Naive thymus-derived CD4-positive, alpha-beta T cell (primary cell): ENCODE data around the gene CDC40. TPM values are rescaled to one million over a fixed set of nuclear protein-coding genes. Genes with fewer than 3 reads are reported as not detected.

ENCODE experiments used
- ATAC-seq: fragments of 150-1000 bp; cut with Tn5 transposase; 2 replicates; pipeline ENCODE4 v1.10.0; 2021; ENCODE audit warnings: mild to moderate bottlenecking, moderate library complexity
- CTCF ChIA-PET: fragments of 350-600 bp; sonication (Branson Sonifier 250); formaldehyde crosslinking; loops from one replicate; lab custom pipeline; 2021; ENCODE audit warnings: antibody characterized with exemption; lab: Charles Lee
- POLR2A ChIA-PET: fragments of 350-600 bp; sonication (Branson Sonifier 250); formaldehyde crosslinking; loops from one replicate; lab custom pipeline; 2021; ENCODE audit warnings: antibody characterized with exemption, inconsistent platforms; lab: Charles Lee
- DNase-seq, 9 donors: peaks; one replicate each; pipeline versions ENCODE4 v3.0.0 to v3.0.0-alpha.2; 2020 to 2022; ENCODE audit warnings: mixed read lengths in 1 of 9
- H3K27ac ChIP-seq: one replicate; pipeline ENCODE4 v1.7.0; 2013; ENCODE audit warnings: mild to moderate bottlenecking, low read depth, low read length, moderate library complexity
- H3K27me3 ChIP-seq, 2 donors: one replicate each; pipeline ENCODE4 v1.7.0; 2013; ENCODE audit warnings: low read length in 2 of 2, mild to moderate bottlenecking in 2 of 2, moderate library complexity in 2 of 2; ENCODE audit not compliant: control insufficient read depth in 2 of 2, insufficient read depth in 2 of 2
- H3K36me3 ChIP-seq, 3 experiments: 1 replicate in 2 of 3; 2 replicates in 1 of 3; pipeline ENCODE4 v1.7.0; 2013; ENCODE audit warnings: low read length in 3 of 3, mild to moderate bottlenecking in 3 of 3, moderate library complexity in 1 of 3; ENCODE audit not compliant: insufficient read depth in 3 of 3, control insufficient read depth in 2 of 3
- H3K4me1 ChIP-seq, 2 donors: one replicate each; pipeline ENCODE4 v1.7.0; 2013; ENCODE audit warnings: low read length in 2 of 2, mild to moderate bottlenecking in 2 of 2, moderate library complexity in 1 of 2; ENCODE audit not compliant: control insufficient read depth in 2 of 2, insufficient read depth in 2 of 2
- H3K4me3 ChIP-seq: 2 replicates; pipeline ENCODE4 v1.7.0; 2013; ENCODE audit warnings: mild to moderate bottlenecking, low read length
- H3K9me3 ChIP-seq, 3 experiments: 1 replicate in 2 of 3; 2 replicates in 1 of 3; pipeline ENCODE4 v1.7.0; 2013; ENCODE audit warnings: low read length in 3 of 3; ENCODE audit not compliant: control insufficient read depth in 2 of 3
- H3K27ac Mint-ChIP-seq, 9 donors: one replicate each; pipeline ENCODE4 v1.8.0; 2020 to 2022; ENCODE audit warnings: mixed read lengths in 9 of 9, mild to moderate bottlenecking in 8 of 9, moderate library complexity in 5 of 9, inconsistent platforms in 2 of 9
- H3K27me3 Mint-ChIP-seq, 5 donors: one replicate each; pipeline ENCODE4 v1.8.0; 2021 to 2022; ENCODE audit warnings: mixed read lengths in 5 of 5, mild to moderate bottlenecking in 1 of 5
- H3K36me3 Mint-ChIP-seq, 5 donors: one replicate each; pipeline ENCODE4 v1.8.0; 2020 to 2022; ENCODE audit warnings: mixed read lengths in 5 of 5, mild to moderate bottlenecking in 3 of 5, inconsistent platforms in 1 of 5
- H3K4me1 Mint-ChIP-seq, 7 donors: one replicate each; pipeline ENCODE4 v1.8.0; 2020 to 2022; ENCODE audit warnings: mixed read lengths in 7 of 7, mild to moderate bottlenecking in 3 of 7, inconsistent platforms in 1 of 7
- H3K4me3 Mint-ChIP-seq, 10 donors: one replicate each; pipeline ENCODE4 v1.8.0; 2020 to 2022; ENCODE audit warnings: mild to moderate bottlenecking in 10 of 10, mixed read lengths in 10 of 10, moderate library complexity in 6 of 10, inconsistent platforms in 2 of 10
- H3K9me3 Mint-ChIP-seq, 11 donors: one replicate each; pipeline ENCODE4 v1.8.0; 2020 to 2022; ENCODE audit warnings: mixed read lengths in 11 of 11, mild to moderate bottlenecking in 4 of 11, inconsistent platforms in 1 of 11, moderate library complexity in 1 of 11
- intact Hi-C, 2 donors: fragments of 100-400 bp; cut with micrococcal nuclease; formaldehyde crosslinking; loops; one replicate each; pipeline ENCODE4 v1.15.1; 2023
- polyA plus RNA-seq, 2 donors: library from polyadenylated mRNA; unstranded; fragments of 300-500 nt; fragmentation: Illumina TruSeq; gene quantifications; one replicate each; pipeline ENCODE4 v1.2.3, GENCODE V29; 2021
- total RNA-seq, 6 experiments: library from RNA in 5 of 6; stranded (reverse) in 5 of 6; gene quantifications; 1 replicate in 5 of 6; 2 replicates in 1 of 6; pipeline ENCODE4 v1.2.3 and lab custom pipeline; 2021 to 2026

Gene CDC40
- total and polyA plus RNA-seq, 7 experiments from 2014 or later = 21.3 to 40.6 (median 32.2) TPM

DNA sequence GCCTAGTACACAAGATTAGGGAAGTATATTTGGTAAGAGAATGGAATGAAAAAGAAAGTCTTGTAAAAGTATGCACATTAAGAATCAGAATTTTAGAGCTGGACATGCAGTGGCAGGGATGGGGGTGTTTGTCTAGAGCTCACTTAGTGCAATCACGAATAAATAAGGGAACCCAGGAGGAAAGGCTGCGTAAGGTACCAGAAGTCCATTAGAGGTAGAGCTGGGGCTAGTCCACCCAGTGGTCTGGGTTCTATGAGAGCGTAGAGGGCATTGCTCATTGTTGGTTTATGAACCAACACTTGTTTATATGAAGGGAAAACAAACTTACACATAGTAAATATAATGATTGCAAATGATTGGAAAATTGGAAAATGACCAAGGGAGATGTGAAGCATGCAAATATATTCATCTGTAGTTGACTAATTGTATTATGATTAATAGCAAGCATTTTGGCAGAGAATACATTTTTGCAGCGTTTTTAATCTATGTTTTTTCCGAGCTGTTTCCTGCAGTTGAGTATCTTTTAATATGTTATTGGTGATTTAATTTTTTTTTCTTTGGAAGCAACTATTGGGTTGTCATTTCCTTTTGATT, 3.2 kb downstream of the CDC40 start:
- Mint-ChIP-seq H3K9me3 (no peaks in the 10 kb centered on the region), H3K36me3 (peaks cover 0 to 7% (median 5%) of the 10 kb centered on the region in 5 donors), H3K4me1 (peaks cover 3 to 25% (median 17%) of the 10 kb centered on the region in 7 donors), H3K27ac (no peak overlapping the region), H3K27me3 (peaks cover 0 to 2% (median 0%) of the 10 kb centered on the region in 5 donors), H3K4me3 (no peak overlapping the region)
- peaks cover 21 to 24% of the 10 kb centered on the region in 2 donors for H3K4me1 ChIP-seq
- H3K36me3 ChIP-seq = peaks cover 0 to 5% (median 0%) of the 10 kb centered on the region in 3 experiments
- ChIA-PET POLR2A (no interaction called here), CTCF (no interaction called here)
- H3K27me3 ChIP-seq = no peaks in the 10 kb centered on the region
- no peak overlapping the region for H3K27ac ChIP-seq
- H3K4me3 ChIP-seq = no peak overlapping the region
- no peaks in the 10 kb centered on the region for H3K9me3 ChIP-seq
- ATAC-seq (no peak), DNase-seq (no peak)
- intact Hi-C loops = loop anchor here in 1 of 2 donors (5.0 to 10.0 kb wide), 4 partner anchors 114 to 1901 kb away; partner anchors contain the start of genes AMD1, FAM229B and TUBE1

DNA sequence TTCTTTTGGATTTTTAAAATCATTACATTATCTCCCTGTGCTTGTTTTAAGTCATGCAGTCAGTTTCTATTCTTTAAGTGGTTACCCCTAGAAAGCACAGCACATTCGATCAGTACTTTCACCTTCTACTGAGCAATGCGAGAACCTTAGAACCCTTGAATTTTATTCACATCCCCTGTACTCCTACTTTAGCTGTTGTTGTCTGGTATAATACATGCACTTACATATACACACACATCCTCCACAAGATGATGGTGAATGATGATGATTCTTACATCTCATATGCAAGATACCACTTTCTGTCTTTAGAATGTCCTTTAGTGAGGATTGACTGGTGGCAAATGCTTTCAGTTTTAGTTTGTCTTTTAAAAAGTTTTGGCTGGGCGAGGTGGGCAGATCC, 5.7 kb downstream of the CDC40 start:
- Histone ChIP-seq H3K4me1 (peaks cover 19 to 31% of the 10 kb centered on the region in 2 donors), H3K27ac (no peak overlapping the region)
- intact Hi-C loops = loop anchor here (5.0 to 10.0 kb wide), 4 partner anchors 41 to 1899 kb away; partner anchors contain the start of genes AMD1 (in 1 of the 2), FAM229B (in 1 of the 2) and TUBE1 (in 1 of the 2)

DNA sequence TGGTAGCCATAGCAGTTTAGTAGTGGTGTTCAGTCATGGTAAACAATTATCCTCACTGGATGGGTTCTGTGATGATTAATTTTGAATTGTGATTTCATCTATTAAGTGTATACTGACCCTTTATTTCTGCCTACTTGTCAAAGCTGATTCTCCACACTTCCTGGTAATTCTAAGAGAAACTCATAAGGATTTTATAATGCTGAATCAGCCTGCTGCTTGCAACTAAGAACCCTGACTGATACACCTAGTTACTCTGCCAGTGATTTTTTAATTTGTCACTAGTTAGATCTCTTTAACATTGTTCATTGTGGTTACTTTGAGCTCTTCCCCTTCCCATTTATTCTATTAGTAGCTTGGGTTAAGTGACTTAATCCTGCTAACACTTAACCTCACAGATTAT, 8.6 kb downstream of the CDC40 start:
- Mint-ChIP-seq H3K4me1 (peaks cover 3 to 24% (median 18%) of the 10 kb centered on the region in 7 donors), H3K9me3 (no peaks in the 10 kb centered on the region), H3K27ac (no peak overlapping the region), H3K4me3 (peak overlapping the region in 1 of 10 donors; percentile 37), H3K36me3 (peaks cover 0 to 9% (median 4%) of the 10 kb centered on the region in 5 donors), H3K27me3 (no peaks in the 10 kb centered on the region)
- H3K9me3 ChIP-seq = no peaks in the 10 kb centered on the region
- no peak for ATAC-seq
- H3K4me3 ChIP-seq = no peak overlapping the region
- ChIA-PET POLR2A (interaction anchor here (0.6 to 1.6 kb wide), 3 partner anchors 8 to 493 kb away, joined by 3 to 4 read pairs (median 3); partner anchors contain the start of genes CDC40 and WASF1), CTCF (interaction anchor here (1.2 kb wide), 1 partner anchor 10 kb away, joined by 3 read pairs; no protein-coding TSS in a partner anchor)
- peaks cover 4 to 13% of the 10 kb centered on the region in 2 donors for H3K4me1 ChIP-seq
- DNase-seq = no peak
- H3K36me3 ChIP-seq = peaks cover 0 to 6% (median 0%) of the 10 kb centered on the region in 3 experiments
- H3K27me3 ChIP-seq = no peaks in the 10 kb centered on the region
- no peak overlapping the region for H3K27ac ChIP-seq
- intact Hi-C loops = loop anchor here (2.0 to 10.0 kb wide), 5 partner anchors 39 to 1896 kb away; partner anchors contain the start of genes AMD1 (in 1 of the 2), FAM229B (in 1 of the 2) and TUBE1 (in 1 of the 2)

More for the DNA sequence above, 5.7 kb downstream of the CDC40 start:
- DNase-seq = no peak
- H3K27ac Mint-ChIP-seq = peak overlapping the region in 3 of 9 donors; percentile 5 to 27 (median 16)
- H3K4me1 Mint-ChIP-seq = peaks cover 0 to 22% (median 16%) of the 10 kb centered on the region in 7 donors
- Histone ChIP-seq H3K36me3 (no peaks in the 10 kb centered on the region), H3K9me3 (no peaks in the 10 kb centered on the region), H3K4me3 (no peak overlapping the region), H3K27me3 (no peaks in the 10 kb centered on the region)
- H3K27me3 Mint-ChIP-seq = no peaks in the 10 kb centered on the region
- POLR2A ChIA-PET = interaction anchor here (0.7 kb wide), 1 partner anchor 1135 kb away, joined by 3 read pairs; no protein-coding TSS in a partner anchor
- no peaks in the 10 kb centered on the region for H3K9me3 Mint-ChIP-seq
- CTCF ChIA-PET = no interaction called here
- H3K4me3 Mint-ChIP-seq = peak overlapping the region in 9 of 10 donors; percentile 2 to 62 (median 42)
- no peak for ATAC-seq
- H3K36me3 Mint-ChIP-seq = peaks cover 0 to 7% (median 4%) of the 10 kb centered on the region in 5 donors

DNA sequence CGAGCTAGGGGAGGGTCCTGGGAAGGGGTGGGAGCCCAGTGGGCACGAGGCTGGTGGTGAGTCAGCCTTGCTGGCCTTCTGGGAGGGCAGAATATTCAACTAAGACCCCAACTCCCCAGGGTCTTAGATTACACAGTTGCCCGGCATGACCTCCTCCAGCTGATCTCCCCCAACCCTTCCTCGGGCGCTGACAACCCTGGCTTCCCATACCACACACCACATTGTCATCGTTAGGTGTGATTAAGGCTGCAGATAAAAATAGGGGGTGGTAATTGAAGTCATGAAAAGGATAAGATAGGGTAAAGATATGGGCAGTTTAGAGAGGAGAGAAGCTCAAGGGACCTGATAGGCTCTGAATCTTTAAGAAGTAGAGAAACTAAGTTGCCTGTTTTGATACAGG, 10.5 kb downstream of the CDC40 start:
- intact Hi-C loops = no loop called here
- Histone ChIP-seq H3K27me3 (no peaks in the 10 kb centered on the region), H3K4me3 (no peak overlapping the region), H3K4me1 (peaks cover 4 to 13% of the 10 kb centered on the region in 2 donors), H3K36me3 (peaks cover 0 to 13% (median 0%) of the 10 kb centered on the region in 3 experiments), H3K27ac (no peak overlapping the region), H3K9me3 (no peaks in the 10 kb centered on the region)
- Mint-ChIP-seq H3K9me3 (no peaks in the 10 kb centered on the region), H3K36me3 (peaks cover 0 to 16% (median 10%) of the 10 kb centered on the region in 5 donors), H3K27ac (no peak overlapping the region), H3K4me3 (no peak overlapping the region), H3K27me3 (no peaks in the 10 kb centered on the region), H3K4me1 (peaks cover 15 to 30% (median 20%) of the 10 kb centered on the region in 7 donors)
- ChIA-PET POLR2A (interaction anchor here (1.0 kb wide), 2 partner anchors 9 to 10 kb away, joined by 3 to 7 read pairs; partner anchors contain the start of gene CDC40), CTCF (no interaction called here)
- ATAC-seq (no peak), DNase-seq (no peak)

DNA sequence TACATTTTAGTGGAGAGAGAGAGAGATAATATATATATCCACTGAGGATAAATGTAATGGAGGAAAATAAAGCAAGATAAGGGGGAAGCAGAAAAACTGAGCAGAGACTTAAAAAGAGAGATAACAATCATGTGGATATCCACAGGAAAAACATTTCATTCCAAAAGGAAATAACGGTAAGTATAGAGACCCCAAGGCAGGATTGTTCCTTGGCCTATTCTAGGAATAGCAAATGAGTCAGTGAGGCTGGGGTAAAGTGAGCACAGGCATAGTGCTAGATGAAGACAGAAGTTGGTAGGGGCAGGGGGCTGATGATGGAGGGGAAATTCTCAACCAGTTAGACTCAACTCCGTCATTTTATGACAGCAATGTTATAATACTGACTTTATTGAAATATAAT, 11.2 kb downstream of the CDC40 start:
- no peak for ATAC-seq
- no peaks in the 10 kb centered on the region for H3K9me3 Mint-ChIP-seq
- ChIA-PET POLR2A (interaction anchor here (1.0 kb wide), 2 partner anchors 10 to 11 kb away, joined by 3 to 7 read pairs; partner anchors contain the start of gene CDC40), CTCF (no interaction called here)
- intact Hi-C loops = no loop called here
- H3K4me1 ChIP-seq = peaks cover 4 to 13% of the 10 kb centered on the region in 2 donors
- H3K36me3 ChIP-seq = peaks cover 0 to 13% (median 0%) of the 10 kb centered on the region in 3 experiments
- no peaks in the 10 kb centered on the region for H3K27me3 Mint-ChIP-seq
- DNase-seq = no peak
- no peak overlapping the region for H3K4me3 Mint-ChIP-seq
- H3K4me3 ChIP-seq = no peak overlapping the region
- H3K27ac ChIP-seq = no peak overlapping the region
- H3K4me1 Mint-ChIP-seq = peaks cover 11 to 28% (median 26%) of the 10 kb centered on the region in 7 donors
- no peak overlapping the region for H3K27ac Mint-ChIP-seq
- no peaks in the 10 kb centered on the region for H3K27me3 ChIP-seq
- peaks cover 0 to 13% (median 10%) of the 10 kb centered on the region in 5 donors for H3K36me3 Mint-ChIP-seq
- H3K9me3 ChIP-seq = no peaks in the 10 kb centered on the region

DNA sequence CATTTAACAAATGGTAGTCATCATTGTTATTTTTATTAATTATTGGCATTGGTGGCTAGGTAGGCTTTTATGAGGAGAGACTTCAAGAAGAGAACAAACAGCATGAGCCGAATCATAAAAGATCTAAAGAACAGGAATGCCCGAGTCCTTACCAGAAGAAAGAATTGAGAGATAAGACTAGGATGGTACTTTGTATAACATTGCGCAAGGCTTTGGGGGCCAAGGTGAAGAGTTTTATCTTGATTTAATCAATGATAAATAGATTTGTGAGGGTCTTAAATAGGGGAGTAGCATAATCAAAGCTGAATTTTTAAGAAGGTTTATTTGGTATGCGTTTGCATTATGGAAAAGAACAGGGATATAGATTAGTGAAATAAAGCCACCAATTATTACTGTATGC, 15.4 kb downstream of the CDC40 start:
- Mint-ChIP-seq H3K27me3 (no peaks in the 10 kb centered on the region), H3K4me3 (no peak overlapping the region), H3K27ac (peak overlapping the region in 2 of 9 donors; percentile 5 to 11), H3K4me1 (peaks cover 7 to 57% (median 34%) of the 10 kb centered on the region in 7 donors), H3K36me3 (peaks cover 0 to 17% (median 13%) of the 10 kb centered on the region in 5 donors), H3K9me3 (no peaks in the 10 kb centered on the region)
- Histone ChIP-seq H3K36me3 (peaks cover 0 to 13% (median 0%) of the 10 kb centered on the region in 3 experiments), H3K27ac (no peak overlapping the region), H3K27me3 (no peaks in the 10 kb centered on the region), H3K4me1 (peaks cover 0 to 5% of the 10 kb centered on the region in 2 donors), H3K4me3 (no peak overlapping the region), H3K9me3 (no peaks in the 10 kb centered on the region)
- DNase-seq (no peak), ATAC-seq (no peak)
- ChIA-PET POLR2A (no interaction called here), CTCF (no interaction called here)
- intact Hi-C loops = no loop called here
